ENCODE measurements around the gene LYST.

- TF ChIP-seq CTCF (IDR thresholded peaks at IDR 0.05) (no peak), POLR2A (IDR thresholded peaks at IDR 0.05) (no peak), POLR2AphosphoS5 (IDR thresholded peaks at IDR 0.05) (no peak), EP300 (IDR thresholded peaks at IDR 0.05) (no peak)
These were observed 35.6 kb downstream of the LYST start for GRCh38 chr1:235831148-235831547.

Data from stomach (tissue), 4 donors.